HG03064 (cell line): ENCODE data around the gene PARD3B.
"Not testable (repeated sequence)": the region's sequence is repeated elsewhere in the genome, so short reads cannot be mapped to it uniquely, and the experiment has no call there.

Experiments used
- ATAC-seq: cut with Tn5 transposase; IDR thresholded peaks from one replicate; pipeline ENCODE4 v1.9.1; 2021; ENCODE audit warnings: low read depth; ENCODE audit not compliant: unreplicated experiment

Gene PARD3B

DNA sequence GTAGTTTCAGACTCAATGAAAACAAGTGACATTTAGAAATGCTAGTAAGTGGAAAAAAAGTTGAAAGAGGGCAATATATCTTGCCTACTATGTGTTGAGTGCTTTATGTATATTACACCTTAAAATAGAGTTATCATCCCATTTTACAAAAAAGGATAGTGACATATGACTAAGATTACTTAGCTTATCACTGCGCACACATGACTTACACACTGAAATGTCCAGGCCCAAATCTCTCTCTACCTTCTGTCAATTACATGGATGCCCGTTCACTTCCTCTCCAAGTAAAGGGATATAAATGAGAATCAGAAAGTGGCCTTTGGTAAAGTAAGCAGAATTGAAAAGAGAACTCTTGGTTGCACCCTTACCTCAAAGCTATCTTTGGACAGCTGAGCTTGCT, 3.6 kb upstream of the PARD3B start:
- no peak for ATAC-seq

DNA sequence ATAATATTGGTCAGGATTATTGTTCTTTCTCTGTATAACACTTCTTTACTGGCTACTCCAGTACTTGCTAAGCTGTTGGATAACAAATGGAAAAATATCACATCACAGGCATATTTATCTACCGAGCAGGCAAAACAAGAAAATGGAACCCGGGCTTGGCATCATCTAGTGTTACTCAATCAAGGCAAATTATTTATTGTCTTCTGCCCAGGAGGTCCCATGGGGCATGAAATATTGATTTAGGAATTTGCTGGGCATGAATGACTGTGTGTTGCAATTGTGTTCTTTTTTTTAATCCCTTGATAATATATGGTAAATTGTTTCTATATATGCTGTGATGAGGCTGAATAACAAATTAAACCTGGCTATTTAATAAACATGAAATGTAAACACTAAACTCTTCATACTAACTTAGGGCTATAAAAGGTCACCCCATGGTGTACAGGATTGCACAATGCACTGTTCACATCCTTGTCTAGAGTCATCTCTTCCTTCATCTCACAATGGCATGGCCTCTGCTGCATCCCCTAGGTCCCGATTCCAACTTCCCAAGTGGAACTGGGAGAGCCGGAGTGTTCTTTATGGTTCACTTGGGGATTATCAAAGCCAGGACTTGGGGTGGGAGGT, 2.2 kb upstream of the PARD3B start:
- no peak for ATAC-seq

DNA sequence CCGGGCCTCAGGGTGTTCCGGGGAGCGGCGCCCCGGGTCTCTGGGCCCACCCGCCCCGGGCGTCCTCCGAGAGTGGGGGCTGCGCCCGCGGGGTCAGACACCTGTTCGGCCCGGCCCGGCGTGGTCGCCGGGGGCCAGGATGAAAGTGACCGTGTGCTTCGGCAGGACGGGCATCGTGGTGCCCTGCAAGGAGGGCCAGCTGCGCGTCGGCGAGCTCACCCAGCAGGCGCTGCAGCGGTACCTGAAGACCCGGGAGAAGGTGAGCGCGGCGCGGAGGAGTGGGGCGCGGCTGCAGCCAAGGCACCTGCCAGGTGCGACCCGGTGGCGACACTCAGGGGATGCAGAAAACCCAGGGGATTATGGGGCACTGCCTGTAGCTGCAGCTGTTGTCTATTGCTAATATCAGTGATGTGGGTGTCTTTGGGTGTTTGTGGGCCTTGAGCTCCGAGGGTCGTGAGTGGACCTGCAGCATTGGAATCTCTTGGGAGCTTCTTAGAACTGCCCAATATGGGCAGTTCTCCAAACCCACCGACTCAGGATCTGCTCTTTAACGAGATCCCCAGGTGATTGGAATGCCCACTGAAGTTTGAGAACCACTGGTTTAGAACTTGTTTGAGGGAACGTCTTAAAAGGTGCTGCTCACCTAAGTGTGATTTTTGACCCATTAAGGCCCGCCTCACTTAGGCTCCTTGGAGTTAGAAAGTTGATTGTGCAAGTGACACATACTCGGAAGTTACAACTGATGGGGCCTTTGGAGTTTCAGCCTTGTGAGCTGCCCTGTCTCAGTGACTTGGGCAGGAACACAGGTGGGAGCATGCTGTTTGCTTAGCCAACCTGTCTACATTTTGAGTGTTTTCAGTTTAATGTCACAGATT, 823 bp downstream of the PARD3B start:
- no peak for ATAC-seq

DNA sequence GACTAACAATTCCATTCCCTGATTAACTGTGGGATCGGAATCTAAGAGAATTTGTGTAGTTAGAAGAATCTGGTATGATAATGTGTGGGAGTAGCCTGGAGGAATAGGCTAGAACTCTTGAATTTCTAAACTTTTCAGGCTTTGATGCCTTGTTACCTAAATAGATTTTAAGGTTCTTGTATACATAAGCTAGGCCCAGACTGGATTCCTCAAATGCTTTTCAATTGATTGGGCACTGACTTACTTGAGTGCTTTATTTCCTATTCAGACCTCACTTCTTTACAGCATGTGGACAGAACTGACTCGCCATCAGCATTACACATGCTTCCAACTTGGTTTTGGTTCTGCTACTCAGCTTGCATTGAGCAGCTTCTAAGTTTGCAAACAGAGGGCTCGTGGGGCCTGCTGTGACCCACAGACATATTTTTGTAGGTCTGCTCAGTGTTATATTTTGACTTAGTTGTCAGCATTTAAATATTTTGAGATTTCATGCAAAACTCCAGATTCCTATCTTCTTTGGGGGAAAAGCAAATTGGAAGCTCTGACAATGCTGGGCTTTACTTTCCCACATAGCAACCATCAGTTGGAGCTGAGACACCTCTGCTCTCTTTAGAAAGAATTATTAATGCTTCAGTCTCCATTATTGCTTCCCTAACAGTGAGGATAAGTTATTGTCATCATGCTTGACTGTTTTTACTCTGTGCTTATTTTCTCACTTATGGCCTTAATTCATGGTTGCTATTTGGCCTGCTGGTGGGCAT, 5.7 kb downstream of the PARD3B start:
- no peak for ATAC-seq

DNA sequence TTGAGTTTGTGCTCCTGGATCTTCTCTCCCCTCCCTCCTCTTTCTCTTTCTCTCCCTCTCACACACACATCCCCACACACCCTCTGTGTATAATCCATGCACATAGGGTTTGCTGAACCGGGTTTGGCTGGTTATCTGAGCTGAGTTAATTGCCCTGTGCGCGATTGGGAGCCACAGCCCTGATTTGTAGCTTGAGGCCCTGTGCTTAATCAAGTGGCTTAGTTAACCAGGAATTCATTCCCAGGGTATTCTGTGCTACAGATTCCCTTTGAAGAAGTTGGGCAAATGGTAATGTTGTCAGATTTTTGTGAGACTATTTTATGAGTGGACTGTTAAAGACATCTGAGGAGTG, 6.2 kb downstream of the PARD3B start:
- ATAC-seq: no peak

DNA sequence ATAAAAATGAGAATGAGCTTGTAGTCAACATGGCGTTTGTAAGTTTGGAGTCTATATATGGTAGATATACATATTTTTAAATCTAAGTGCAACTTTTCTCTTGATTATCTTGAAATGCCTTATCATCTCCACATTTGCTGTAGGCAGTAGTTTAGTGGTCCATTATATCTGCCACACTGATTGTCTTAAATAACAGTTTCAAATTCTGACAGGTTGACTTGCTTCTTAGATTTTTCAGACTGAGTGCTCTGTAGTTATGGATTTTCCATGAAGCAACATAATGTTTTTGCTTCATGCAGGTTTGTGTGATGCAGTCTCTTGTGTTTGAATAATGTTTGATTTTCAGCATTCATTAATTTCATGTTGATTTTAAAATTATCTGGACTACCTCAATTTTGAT, 12.3 kb downstream of the PARD3B start:
- no peak for ATAC-seq

DNA sequence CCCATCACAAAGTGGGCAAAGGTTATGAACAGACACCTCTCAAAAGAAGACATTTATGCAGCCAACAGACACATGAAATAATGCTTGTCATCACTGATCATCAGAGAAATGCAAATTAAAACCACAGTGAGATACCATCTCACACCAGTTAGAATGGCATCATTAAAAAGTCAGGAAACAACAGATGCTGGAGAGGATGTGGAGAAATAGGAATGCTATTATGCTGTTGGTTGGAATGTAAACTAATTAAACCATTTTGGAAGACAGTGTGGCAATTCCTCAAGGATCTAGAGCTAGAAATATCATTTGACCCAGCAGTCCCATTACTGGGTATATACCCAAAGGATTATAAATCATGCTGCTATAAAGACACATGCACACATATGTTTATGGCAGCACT, 14.1 kb downstream of the PARD3B start:
- not testable (repeated sequence) for ATAC-seq

DNA sequence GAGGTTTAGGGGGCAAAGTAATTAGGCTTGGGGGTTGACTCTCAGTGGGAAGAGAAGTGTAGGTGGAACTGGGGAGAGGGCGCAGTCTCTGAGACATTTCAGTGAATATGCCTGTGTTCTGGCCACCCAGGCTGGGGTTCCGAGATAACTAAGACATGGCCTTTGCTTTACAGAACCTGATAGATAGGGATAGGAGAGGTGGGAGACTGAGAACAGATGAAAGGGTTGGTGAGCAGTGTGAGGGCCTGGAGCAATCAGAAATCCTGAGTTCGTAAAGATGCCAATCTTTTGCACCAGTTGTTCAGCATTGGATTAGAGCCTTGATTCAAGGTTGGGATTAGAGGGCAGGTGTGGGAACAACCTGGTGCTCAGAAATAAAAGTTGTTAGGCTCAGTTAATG, 15.6 kb downstream of the PARD3B start:
- no peak for ATAC-seq

DNA sequence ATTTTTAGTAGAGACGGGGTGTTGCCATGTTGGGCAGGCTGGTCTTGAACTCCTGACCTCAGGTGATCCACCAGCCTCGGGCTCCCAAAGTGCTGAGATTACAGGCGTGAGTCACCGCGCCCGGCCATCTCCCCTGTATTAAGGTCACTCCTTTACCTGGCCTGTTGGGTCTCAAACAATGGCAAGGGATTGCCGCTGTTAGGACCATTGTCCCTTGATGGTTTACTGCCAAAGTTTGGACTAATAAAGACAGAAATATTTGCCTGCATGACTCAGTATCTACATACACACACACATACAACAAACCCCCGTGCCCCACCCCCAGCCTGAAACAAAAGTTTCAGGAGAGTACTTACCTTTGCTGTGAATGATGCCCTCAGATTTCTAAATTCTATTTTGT, 16.5 kb downstream of the PARD3B start:
- ATAC-seq: no peak

DNA sequence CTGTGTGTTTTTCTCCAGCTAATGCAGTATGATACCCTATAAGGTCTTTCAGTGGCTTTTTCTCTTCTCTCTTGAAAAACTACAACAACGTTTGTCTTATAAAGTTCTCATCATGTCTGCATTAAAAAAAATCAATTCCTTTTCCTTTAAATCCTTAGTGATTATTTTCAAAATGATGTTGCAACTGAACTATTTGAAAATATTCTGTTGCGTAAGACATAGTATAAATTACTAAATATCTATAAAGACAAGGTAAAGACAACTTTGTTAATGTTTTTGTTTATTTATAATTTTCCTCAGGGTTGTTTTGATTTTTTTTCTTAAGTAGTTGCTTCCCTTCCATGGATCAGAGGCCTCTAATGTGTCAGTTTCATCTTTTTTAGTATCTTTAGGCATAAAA, 21.2 kb downstream of the PARD3B start:
- no peak for ATAC-seq

DNA sequence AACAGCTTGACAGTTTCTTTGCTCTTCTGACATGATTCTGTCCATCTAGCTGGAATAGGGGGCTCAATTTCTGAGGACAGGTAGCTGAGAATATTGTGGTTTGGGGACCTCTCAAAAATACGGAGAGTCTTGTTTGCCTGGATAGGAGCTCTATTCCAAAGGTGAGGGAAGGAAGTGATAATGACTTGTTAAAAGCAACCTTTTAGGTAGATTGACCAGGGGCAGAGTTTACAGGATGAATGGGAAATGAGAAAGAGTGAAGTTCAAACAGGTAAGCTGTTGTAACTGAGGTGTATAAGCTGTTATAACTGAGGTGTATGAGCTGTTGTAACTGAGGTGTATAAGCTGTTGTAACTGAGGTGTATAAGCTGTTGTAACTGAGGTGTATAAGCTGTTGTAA, 25.1 kb downstream of the PARD3B start:
- ATAC-seq: no peak

DNA sequence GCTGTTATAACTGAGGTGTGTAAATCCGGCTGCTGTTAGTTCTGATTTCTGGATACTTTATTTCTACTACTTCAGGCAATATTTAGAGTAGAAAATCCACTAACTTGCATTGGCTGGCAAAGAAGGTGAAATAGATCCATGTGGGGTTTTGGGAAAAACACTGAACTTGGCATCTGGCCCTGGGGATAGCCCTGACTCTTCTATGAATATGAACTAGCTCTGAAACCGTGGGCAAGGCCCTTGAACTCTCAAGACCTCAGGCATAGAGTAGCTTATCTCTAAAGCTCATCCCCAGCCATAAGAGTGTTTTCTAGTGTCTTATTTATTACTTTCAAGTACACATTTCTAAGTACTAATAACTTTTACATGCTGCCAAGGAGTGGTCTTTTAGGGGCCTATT, 25.8 kb downstream of the PARD3B start:
- no peak for ATAC-seq

DNA sequence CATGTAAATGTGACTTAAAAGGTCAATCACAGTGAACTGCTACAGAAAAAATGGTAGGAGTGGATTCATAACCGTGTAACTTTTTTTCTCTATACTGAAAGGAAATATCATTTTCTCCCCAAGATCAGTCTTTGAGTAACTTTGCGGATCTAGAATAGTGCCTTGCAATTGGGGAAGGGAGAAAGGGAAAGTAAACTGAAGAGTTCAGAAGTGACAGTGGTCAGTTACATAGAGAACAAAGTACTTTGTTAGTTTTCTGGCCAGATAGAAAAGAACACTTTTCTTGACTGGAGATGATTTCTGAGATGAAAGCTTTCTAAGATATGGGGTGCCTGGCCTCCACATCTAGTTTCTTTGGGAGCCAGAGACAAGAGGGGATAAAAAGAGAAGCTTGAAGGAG, 26.6 kb downstream of the PARD3B start:
- ATAC-seq: no peak

DNA sequence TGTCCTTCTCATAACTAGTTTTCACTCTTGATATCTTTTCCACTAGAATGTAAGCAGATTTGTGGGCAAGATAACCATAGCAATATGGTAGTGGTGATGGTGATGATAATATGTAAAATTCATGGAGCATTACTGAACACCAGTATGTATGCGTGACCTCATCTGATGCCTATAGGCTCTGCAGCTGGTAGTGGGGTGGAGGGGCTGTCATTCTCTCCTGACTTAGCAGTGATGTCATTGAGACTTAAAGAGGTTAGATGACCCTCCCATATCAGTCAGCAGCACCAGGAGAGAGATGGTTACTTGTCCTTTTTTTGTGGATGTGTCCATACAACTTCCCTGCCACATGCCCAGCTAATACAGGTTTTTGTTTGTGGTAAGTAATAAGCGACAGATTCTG, 27.9 kb downstream of the PARD3B start:
- no peak for ATAC-seq

DNA sequence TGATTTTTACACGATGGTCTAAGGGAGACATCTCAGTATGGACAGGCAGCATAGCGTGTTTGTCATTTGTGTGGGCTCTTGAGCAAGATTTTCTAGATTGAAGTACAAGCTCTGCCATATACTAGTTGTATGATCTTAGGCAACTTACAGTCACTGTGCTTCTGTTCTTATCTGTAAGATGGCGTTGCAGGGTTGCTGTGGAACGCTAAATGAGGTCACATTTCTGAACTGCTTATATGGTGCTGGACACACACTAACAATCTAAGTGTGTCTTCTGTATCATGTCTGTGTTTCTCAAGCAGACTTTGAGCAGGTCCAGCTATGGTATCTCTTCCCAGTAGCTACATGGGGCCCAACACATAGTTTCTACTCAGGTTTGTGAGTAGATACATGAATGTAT, 29.2 kb downstream of the PARD3B start:
- ATAC-seq: no peak

DNA sequence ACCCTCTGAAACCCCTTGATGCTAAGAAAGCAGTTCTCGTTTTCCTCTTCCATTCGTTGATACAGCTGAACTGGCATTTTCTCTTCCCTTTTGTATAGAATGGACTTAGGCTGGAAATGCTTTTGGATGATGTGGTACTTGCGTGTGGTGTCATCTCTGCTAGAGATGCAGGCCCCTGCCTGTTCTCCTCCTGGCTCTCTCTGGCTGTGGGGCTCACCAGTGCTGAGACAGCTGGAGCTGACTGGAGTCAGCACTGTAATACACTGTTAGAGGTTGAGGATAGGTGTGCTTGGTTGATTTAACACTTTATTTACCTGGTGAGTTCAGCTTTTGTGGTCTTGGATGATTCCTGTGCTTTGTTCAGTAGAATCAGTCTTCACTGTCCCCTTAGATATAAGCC, 30.2 kb downstream of the PARD3B start:
- no peak for ATAC-seq

DNA sequence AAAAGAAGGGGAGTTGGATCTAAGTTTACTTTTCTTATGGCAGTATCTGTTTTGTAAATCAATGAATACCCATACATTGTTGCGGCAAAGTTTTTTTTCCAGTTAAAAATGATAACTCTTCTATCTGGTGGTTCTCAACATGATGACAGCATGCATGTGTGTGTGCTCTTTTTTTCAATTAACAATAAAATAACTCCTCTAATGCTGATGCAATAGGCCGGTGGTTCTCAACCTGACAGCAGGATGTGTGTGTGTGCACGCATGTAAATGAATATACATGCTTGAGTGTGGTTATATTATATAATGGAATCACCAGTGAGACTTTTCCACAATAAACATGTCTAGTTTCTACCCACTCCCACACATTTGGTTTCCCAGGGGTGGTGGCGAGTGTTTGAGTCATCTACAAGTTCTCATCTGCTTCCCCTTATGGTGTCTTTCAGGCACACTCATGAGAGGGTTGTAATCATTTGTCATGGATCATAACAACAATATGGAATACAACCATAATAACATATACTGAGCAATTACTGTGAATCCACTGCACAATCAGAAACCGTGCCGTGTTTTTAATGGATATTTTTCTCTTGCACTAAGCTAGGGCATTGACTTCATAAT, 31.2 kb downstream of the PARD3B start:
- no peak for ATAC-seq

DNA sequence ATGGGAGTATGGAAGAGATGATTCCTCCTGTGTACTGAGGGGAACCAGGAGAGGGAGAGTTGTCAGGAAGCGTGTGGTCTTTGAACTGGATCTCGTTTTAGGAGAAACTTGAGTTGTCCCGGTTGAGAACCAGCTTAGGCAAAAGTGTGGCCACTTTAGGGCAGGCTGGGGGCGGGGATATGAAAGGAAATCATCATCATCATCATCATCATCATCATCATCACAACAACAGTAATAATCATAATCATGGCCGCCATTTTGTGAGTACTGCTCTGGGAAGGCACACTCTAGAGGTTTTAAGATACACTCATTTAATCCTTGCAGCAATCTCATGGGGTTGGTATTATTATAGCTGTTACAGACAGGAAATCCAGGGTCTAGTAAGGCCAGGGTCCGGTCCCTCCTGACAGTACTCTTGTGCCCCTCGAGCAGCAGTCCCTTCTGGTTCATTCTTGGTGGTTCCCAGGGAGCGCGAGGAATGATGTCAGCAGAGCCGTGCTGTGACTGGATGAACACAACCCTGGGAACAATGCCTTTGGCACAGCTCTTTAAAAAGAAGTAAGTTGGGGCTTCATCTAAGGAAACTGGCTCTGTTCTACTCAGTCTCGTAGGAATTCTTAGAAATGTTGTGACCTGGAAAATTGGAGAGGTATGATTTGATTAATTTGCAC, 33.8 kb downstream of the PARD3B start:
- ATAC-seq: no peak

DNA sequence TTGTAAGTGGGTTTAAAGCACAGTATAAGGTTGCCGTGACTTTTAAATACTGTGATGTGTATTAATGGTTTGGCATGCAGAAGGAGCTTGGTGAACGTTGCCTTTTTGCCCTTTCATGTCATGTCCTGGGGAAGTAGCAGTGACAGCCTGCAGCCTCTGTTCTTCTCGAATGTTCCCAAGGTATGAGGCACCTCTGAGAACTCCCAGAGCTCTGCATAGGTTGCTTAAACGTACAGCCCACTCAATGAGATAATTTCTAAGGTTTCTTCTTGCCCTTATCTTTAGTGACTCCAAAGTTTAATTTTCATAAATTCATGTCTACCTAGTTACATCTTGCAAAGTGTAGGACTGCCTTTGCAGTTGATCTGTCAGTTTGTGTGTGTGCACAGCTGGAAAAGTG, 36.7 kb downstream of the PARD3B start:
- no peak for ATAC-seq

DNA sequence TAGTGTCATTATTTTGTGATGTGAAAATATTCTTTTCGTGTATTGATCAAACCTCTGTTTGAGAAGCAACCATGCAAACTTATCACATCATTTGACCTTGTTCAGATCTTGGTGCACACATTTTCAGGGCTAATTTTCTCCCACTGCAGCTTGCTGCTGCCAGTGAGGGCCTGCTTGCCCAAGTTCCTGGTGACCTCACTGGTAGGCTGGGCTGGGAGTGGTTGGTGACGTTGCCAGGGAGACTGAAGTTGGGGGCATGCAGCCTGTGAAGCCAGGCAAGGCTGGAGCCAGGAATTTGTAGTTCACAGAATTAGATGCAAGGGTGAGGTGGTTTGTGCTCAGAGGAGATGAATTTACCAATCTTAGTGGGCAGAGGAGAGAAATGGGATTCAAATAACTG, 38.5 kb downstream of the PARD3B start:
- ATAC-seq: no peak

DNA sequence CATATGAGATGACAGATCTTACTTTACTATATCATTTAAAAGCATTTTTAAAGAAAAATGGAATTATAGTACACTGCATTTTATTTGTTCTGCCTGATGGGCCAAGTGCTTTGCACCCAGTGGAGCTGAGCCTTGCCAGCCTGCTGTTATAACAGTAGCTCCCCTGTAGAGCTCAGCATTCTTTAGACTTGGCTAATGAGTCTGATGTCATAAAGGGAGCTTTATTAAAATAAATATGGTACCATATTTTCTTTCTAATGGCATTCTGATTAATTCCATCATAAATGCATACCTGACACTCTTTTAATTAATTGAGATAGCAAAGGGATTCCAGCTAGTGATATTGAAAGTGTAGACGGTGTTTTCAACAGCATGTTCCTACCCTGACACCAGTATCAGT, 40.7 kb downstream of the PARD3B start:
- ATAC-seq: no peak
